ENCODE measurements around the gene EXT2. TPM values are rescaled to one million over a fixed set of nuclear protein-coding genes. Genes with fewer than 3 reads are reported as not detected.

EXT2 gene
- total RNA-seq, 1 donor from 2014 or later = 95.6 TPM

- Histone ChIP-seq H3K27me3 (ENCODE audit: control insufficient read depth, insufficient read depth, low read length) (no peaks in the 10 kb centered on the region), H3K36me3 (ENCODE audit: control insufficient read depth, insufficient read depth, low read length) (no peaks in the 10 kb centered on the region)
- FAIRE-seq = no peak
Observed at GRCh38 chr11:44138980-44139379, 43.5 kb downstream of the EXT2 start.

GRCh38 chr11:44139565-44140330 lies 44.3 kb downstream of the EXT2 start:
- no peak for FAIRE-seq
- Histone ChIP-seq H3K4me3 (ENCODE audit: low read depth, low read length) (no peak overlapping the region), H3K36me3 (ENCODE audit: control insufficient read depth, insufficient read depth, low read length) (peaks cover 1% of the 10 kb centered on the region), H3K27me3 (ENCODE audit: control insufficient read depth, insufficient read depth, low read length) (no peaks in the 10 kb centered on the region)
- TF ChIP-seq CTCF (IDR thresholded peaks at IDR 0.05; ENCODE audit: insufficient read depth, low read length, severe bottlenecking) = no peak
- no peak for DNase-seq (ENCODE audit: low read depth)

More at GRCh38 chr11:44138980-44139379, 43.5 kb downstream of the EXT2 start:
- no peak overlapping the region for H3K4me3 ChIP-seq (ENCODE audit: low read depth, low read length)
- no peak for DNase-seq (ENCODE audit: low read depth)
- TF ChIP-seq CTCF (IDR thresholded peaks at IDR 0.05; ENCODE audit: insufficient read depth, low read length, severe bottlenecking) = no peak

GRCh38 chr11:44140372-44140771 lies 44.9 kb downstream of the EXT2 start:
- DNase-seq (ENCODE audit: low read depth) = no peak
- H3K4me3 ChIP-seq (ENCODE audit: low read depth, low read length) = no peak overlapping the region
- H3K36me3 ChIP-seq (ENCODE audit: control insufficient read depth, insufficient read depth, low read length) = peaks cover 1% of the 10 kb centered on the region
- no peak for TF ChIP-seq CTCF (IDR thresholded peaks at IDR 0.05; ENCODE audit: insufficient read depth, low read length, severe bottlenecking)
- H3K27me3 ChIP-seq (ENCODE audit: control insufficient read depth, insufficient read depth, low read length) = no peaks in the 10 kb centered on the region
- no peak for FAIRE-seq

- DNase-seq (ENCODE audit: low read depth) (no peak), FAIRE-seq (no peak)
- Histone ChIP-seq H3K36me3 (ENCODE audit: control insufficient read depth, insufficient read depth, low read length) (peaks cover 1% of the 10 kb centered on the region), H3K4me3 (ENCODE audit: low read depth, low read length) (no peak overlapping the region), H3K27me3 (ENCODE audit: control insufficient read depth, insufficient read depth, low read length) (no peaks in the 10 kb centered on the region)
- no peak for TF ChIP-seq CTCF (IDR thresholded peaks at IDR 0.05; ENCODE audit: insufficient read depth, low read length, severe bottlenecking)
Observed at GRCh38 chr11:44140805-44141204, 45.3 kb downstream of the EXT2 start.

- no peak for TF ChIP-seq CTCF (IDR thresholded peaks at IDR 0.05; ENCODE audit: insufficient read depth, low read length, severe bottlenecking)
- Histone ChIP-seq H3K27me3 (ENCODE audit: control insufficient read depth, insufficient read depth, low read length) (no peaks in the 10 kb centered on the region), H3K4me3 (ENCODE audit: low read depth, low read length) (no peak overlapping the region), H3K36me3 (ENCODE audit: control insufficient read depth, insufficient read depth, low read length) (peaks cover 3% of the 10 kb centered on the region)
- DNase-seq (ENCODE audit: low read depth) (peak; percentile 90), FAIRE-seq (peak; percentile 7)
Observed at GRCh38 chr11:44143987-44144909, 48.8 kb downstream of the EXT2 start.
